Renal cortex interstitium (tissue), 11 donors: Measurements from ENCODE around the gene RBM22. TPM values are rescaled to one million over a fixed set of nuclear protein-coding genes. Genes with fewer than 3 reads are reported as not detected.

ENCODE experiments used
- DNase-seq, 11 donors: peaks; one replicate each; pipeline ENCODE4 v3.0.0-alpha.2; 2013; ENCODE audit warnings: low read depth in 9 of 11, low spot score in 4 of 11; ENCODE audit errors: extremely low read depth in 1 of 11
- polyA plus RNA-seq, 3 donors: library from polyadenylated mRNA; unstranded; fragments of 120-200 nt; gene quantifications; one replicate each; pipeline ENCODE4 v1.2.1, GENCODE V29; 2013; ENCODE audit not compliant: insufficient read length in 3 of 3

The RBM22 gene
- polyA plus RNA-seq, 3 donors = 74.3 to 79.0 (median 78.3) TPM

GRCh38 chr5:150644514-150644913 lies 56.3 kb downstream of the RBM22 start:
- no peak for DNase-seq

GRCh38 chr5:150644058-150644457 lies 56.8 kb downstream of the RBM22 start:
- DNase-seq = no peak

- no peak for DNase-seq
Observed at GRCh38 chr5:150642991-150643710, 57.7 kb downstream of the RBM22 start.

- DNase-seq = peak in 8 of 11 donors; percentile 50 to 87 (median 70)
Observed at GRCh38 chr5:150642567-150642927, 58.3 kb downstream of the RBM22 start.

GRCh38 chr5:150641824-150642566 lies 58.9 kb downstream of the RBM22 start:
- no peak for DNase-seq

GRCh38 chr5:150641006-150641570 lies 59.8 kb downstream of the RBM22 start:
- DNase-seq = no peak

Other genes starting within 250 kb of the RBM22 start
- gene NDST1, start 192.9 kb downstream of the RBM22 start, polyA plus RNA-seq = 10 to 100 TPM; 51.9 to 65.6 (median 55.3) TPM
- gene SYNPO, start 60.4 kb downstream of the RBM22 start, polyA plus RNA-seq = 100 to 1,000 TPM in 2 of 3 donors, 10 to 100 TPM in 1; 89.8 to 111 (median 100) TPM
- 1 to 10 TPM; 6.4 to 8.1 (median 6.6) TPM for gene MYOZ3, start 39.8 kb downstream of the RBM22 start, polyA plus RNA-seq
- 10 to 100 TPM; 57.8 to 72.0 (median 68.9) TPM for gene DCTN4, start 58.0 kb upstream of the RBM22 start, polyA plus RNA-seq
- 10 to 100 TPM; 22.1 to 24.4 (median 23.4) TPM for gene SMIM3, start 77.7 kb upstream of the RBM22 start, polyA plus RNA-seq
- gene IRGM, start 145.5 kb upstream of the RBM22 start, polyA plus RNA-seq = 1 to 10 TPM in 1 of 3 donors, under 1 TPM in 2; 0.40 to 1.0 (median 0.65) TPM
- 10 to 100 TPM; 37.2 to 44.1 (median 40.1) TPM for gene ZNF300, start 203.9 kb upstream of the RBM22 start, polyA plus RNA-seq